HG03521 (cell line): ENCODE measurements around the gene TMEM165.
A peak's percentile ranks its signal among the peaks of the same experiment; 100 is the strongest.

Source experiments
- ATAC-seq: cut with Tn5 transposase; IDR thresholded peaks from one replicate; pipeline ENCODE4 v1.9.1; 2021; ENCODE audit warnings: mild to moderate bottlenecking, moderate library complexity; ENCODE audit not compliant: unreplicated experiment

TMEM165 gene

DNA sequence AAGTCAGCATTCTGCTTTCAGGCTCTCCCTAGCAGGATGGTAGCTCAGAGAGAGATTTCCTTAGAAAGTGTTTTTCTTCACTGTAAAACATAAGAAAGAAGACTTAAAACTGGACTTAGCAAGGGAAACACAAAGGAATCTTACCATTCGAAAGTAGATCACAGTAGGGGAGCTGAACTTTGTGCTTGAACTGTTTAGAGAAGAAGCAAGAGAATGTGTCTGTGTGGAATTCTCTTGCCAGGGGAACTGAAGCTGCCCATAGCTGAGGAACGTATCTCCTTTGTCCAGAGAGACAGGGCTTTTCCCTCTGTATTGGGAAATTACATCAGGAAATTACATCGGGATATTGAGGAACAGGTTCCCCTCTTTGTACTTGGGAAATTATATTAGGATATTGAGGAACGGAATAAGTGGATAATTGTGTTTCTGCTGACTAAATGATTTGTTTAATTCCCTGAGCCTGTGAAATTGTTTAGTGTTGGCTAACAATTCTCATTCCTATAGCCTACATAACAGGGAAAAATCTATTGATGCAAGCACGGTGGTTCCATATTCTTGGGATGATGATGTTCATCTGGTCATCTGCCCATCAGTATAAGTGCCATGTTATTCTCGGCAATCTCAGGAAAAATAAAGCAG, 28.6 kb upstream of the TMEM165 start:
- no peak for ATAC-seq

DNA sequence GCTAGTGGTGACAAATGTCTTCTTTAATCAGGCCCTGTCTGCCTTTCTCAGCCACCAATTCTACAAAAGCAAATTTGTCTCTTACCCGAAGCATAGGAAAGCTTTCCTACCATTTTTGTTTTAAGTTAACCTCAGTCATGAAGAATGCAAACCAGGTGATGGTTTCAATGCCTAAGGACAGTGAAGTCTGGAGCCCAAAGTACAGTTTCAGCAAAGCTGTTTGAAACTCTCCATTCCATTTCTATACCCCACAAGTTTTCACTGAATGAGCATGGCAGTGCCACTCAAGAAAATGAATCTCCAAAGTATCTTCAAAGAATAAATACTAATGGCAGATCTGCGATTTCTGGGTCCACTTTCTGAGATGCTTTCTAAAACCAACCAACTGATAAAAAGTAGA, 25.8 kb upstream of the TMEM165 start:
- ATAC-seq = no peak

DNA sequence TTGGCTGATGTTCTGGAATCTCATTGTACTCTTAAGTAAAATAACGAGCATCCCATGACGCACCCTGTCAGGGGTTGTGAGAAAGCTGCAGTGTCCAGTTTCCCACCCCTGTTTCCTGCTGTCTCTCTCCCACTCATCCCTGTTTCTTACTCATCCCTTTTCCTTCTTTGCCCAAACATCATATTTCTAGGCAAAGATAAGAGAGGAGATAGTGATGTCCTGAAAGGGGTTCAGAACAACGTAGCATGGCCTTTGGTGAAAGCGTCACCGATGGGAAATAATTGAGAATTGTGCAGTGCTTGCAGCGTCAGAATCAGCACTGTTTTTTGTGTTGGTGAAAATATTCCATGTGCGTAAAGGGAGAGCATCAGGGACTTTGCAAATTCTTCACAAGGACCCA, 23.5 kb upstream of the TMEM165 start:
- ATAC-seq = no peak

DNA sequence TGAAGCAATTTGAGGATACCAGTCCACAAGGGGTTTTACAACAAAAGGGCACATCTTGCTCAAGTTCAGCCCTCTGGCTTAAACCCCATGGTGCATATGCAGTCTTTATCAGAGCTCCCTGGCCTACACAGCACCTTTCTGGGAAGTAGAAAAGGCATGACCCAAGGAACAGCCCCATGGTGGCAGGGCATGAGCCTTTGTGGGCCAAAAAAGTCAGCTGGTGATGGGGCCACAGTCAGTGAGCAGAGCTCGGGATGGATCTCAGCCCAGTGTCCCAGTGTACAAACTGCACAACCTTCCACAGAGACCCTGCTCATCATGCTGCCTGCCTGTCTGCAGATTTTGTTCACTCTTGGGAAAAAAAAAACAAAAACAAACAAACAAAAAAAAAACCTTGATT, 22.3 kb upstream of the TMEM165 start:
- ATAC-seq = no peak

DNA sequence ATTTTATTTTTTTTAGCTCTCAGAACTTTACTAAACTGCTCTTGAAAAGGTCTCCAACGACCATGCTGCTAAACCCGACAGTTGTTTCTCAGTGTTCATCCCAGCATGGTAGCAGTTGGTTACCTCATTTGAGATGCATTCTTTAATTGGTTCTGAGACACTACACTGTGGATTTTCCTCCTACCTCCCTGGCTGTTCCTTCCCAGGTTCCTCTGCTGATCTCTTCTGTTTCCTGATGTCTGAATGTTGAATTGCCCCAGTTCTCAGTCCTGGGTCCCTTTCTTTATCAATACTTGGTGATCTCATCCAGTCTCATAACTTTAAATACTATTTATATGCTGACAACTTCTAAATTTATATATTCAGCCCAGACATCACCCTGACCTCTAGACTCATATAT, 19.1 kb upstream of the TMEM165 start:
- no peak for ATAC-seq

DNA sequence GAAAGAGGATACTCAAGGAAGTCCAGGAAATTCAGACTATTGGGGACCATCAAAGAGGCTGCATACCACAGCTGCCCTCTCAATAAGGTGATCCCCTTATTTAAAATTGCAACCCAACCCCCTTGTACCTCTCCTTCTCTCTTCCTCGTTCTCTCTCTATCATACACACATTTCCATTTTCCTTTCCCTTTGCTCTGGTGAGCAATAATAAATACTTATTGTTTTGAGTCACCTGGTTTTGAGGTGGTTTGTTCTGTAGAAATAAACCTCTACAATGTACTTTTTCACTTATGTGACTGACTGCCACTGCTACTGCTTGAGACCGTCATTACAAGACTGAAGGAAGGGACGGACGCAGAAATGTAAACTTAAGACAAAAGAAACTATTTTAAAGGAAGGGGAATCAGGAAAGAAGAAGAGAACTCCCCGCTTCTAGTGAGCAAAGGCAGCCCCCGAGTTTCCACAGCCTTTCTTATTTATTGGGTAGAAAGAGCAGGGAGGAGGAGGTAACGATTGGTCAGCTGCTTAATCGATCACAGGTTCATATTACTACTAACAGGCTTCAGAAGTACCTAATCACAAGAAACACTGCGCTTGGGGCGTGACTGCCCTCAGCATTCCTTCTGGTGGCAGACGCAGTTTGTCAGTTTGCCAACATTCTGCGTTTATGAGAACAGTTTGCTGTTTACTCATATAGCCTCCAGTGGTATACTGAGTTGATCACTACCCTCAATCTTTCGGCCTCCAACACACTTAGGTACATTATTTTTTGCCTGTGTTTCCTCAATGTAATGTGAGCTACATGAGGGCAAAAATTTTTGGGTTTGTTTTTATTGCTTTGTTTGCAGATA, 16.9 kb upstream of the TMEM165 start:
- ATAC-seq = no peak

DNA sequence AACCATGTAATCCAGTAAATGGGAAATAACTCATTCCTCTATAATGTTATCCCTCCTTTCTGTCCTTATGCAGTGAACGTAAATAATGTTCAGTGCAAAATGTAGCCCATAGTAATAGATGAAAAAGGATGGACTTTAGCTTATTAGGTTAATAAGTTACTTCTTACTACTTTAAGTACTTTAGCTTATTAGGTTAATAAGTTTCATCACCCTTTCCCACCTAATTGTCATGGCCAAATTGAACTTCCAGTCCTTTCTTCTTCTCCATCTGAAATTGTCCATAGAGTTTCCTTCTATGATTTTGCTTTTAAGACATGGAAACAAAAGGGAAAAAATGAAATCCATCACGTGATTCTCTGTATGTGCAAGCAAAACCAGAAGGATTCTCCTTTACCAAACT, 15.2 kb upstream of the TMEM165 start:
- no peak for ATAC-seq

DNA sequence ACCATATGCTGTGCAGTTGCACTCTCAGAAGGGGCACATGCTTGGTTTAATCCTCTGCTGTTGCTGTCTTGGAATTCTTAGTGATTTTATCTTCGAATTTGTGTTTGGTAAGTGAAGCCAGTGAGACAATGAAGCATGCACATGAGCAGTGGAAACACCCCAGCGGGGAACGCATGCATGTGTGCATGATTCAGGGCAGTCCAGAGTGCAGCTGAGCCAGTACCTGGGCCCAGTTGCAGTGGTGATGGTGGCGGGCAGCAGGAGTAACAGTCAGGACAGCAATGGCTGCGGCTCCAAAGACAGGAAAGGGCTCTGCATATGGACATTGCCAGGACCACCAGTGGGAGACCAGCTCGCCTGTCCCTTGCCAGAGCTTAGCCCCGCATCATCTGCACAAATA, 14.3 kb upstream of the TMEM165 start:
- ATAC-seq = no peak

DNA sequence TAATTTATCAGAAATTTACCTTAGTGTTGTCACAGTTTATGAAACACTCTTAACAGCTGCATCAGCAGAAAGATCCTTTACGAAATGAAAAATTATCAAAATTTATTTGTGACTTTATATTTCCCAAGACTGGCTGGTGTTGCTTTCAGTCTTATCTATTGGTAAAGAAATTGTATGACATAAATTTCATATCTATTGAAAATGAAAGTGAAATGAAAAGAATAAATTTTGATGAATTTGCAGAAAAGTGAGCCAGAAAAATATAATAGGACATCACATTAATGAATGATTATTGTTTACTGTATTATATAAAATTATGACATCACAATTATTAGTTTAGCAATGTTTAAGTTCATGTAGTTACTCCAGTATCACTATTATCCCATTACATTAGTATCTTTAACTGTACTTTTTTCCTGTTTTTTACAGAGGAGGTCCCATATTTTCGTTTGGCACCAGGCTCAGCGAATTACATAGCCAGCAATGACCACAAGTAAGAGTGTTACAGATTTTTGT, 13.2 kb upstream of the TMEM165 start:
- ATAC-seq = no peak

DNA sequence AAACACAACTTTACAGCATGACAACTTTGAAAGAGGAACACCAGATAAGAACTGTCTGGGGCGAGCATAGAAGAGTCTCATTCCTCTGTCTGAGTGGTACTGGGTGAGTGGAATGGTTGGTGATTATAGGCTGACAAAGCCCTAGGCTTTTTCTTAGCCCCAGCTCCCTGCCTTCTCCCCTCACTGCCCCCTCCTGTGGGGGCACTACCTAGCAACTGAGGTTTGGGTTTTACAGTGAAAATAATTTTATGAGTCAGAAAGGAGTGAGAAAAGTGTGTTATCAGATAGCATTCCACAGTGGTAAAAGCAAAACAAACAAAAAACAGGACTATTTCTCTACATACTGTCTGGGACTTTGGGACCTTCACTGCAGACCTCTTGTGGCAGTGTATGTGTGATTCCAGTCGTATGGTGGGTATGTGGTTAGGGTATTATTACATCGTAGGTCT, 10.5 kb upstream of the TMEM165 start:
- no peak for ATAC-seq

DNA sequence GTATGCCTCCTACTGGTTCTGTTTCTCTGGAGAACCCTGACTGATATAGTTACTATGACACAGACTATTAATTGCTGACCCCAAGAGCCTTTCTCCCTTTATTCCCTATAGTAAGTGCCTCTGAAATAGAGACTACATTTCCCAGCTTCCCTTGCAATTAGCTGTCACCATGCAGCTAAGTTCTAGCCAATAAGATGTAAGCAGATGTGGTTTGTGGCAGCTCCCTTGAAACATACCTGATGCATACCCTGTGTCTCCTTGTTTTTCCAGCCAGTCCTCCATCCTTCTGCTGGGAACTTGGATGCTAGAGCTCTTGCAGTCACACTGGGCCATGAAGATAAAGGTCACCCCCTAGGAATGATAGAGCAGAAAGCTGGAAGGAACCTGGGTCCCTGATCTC, 9.7 kb upstream of the TMEM165 start:
- ATAC-seq = peak; percentile 69

DNA sequence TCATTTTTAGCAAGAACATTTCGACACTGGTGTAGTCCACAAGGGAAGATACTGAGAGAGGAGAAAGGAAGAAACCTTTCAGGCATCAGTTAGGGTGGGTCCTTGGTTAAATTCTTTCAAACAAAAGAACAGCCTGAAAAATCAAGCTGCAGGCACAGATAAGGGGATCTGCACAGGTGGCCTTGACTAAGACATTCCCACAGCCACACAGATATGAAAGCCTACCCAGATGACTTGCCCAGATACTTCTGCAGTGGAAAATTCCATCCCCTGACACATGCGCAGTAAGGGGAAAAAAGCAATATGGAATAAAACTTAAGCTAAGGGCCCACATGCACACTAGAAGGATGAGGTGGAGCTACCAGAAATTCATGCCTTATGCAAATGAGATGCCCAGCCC, 8.9 kb upstream of the TMEM165 start:
- no peak for ATAC-seq

DNA sequence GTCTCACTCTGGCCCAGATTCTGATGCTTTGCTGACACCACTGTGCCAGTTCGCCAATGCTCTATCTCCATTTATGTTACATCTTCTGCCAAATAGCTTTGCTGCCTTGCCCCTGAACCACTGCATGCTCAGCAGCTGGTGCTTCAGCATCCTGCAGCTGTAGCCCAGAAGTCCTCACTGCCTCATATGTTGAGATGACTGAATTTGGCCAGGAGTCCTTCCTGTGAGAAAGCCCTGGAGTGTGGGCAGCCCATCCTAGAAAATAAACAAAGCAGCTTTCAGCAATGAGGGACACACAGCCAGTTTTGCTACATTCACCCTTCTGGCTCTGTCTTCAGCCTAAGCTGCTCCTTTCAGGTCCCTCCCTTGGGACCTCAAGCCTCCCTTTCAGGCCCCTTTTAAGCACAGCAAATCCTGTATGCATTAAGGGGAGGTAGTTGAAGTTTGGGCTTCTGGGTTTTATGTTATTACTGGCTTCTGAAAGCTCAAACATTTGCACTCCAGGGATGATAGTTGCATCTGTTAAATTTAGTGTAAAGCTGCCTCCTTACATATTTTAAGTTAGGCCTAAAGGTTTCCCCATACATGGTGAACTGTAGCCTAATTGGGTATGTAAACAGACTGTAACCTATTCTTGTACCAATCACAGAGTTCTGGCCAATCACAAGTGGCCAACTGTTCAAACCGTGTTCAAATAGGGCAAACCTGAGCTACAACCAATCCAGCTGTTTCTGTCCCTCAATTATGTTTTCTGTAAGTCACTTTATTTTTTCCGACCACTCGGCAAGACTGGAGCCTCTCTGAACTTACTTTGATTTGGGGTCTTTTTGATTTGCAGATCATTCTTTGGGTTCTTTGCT, 2.1 kb upstream of the TMEM165 start:
- no peak for ATAC-seq

DNA sequence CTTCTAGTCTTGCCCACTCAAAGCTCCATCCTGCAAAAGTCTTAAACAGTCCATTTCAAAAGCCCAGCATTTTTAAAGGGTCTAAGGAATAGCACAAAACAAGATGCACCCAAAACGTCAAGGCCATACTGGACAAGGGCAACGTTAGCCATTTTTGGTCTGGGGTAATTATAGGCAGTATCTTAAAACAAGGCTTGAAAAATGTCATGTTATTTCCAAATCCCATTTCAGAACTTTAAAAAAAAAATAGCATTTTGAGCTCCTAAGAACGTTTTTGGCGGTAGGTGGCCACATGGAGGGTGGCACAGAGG, 584 bp upstream of the TMEM165 start:
- ATAC-seq = no peak

DNA sequence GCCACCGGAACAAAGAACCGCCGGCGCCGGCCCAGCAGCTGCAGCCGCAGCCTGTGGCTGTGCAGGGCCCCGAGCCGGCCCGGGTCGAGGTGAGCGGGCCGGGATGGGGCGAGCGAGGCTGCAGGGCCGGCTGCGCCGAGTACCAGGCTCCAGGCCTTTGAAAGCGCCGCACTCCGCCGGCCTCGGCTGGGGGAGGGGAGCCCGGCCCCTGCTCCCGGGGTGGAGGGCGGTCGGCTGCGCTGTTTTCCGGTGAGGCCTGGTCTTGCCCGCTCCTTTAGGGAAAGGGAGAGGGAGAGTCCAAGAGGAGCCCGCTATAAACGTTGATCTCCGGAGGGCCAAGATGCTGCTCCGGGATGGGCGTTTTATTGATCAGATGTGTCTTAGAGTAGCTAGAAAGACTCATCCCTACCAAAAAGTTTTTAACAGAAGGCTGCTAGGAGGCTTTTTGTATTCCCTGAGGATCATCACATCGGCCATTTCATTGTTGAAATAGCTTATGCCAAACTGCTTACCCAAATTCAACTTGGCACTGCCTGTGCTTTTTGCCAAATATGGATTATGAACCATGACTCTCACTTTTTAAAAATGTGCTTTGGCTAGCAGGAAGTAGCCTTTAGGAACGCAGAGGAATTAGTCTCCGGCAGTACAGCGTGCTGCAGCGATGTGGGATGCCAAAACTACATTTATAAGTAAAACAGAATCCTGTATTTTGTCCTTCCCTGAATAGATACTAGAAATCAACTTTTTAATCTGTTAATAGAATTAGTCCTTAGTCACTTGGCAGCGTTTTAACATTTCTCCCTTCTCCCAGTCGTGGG, 760 bp downstream of the TMEM165 start:
- peak; percentile 25 for ATAC-seq

DNA sequence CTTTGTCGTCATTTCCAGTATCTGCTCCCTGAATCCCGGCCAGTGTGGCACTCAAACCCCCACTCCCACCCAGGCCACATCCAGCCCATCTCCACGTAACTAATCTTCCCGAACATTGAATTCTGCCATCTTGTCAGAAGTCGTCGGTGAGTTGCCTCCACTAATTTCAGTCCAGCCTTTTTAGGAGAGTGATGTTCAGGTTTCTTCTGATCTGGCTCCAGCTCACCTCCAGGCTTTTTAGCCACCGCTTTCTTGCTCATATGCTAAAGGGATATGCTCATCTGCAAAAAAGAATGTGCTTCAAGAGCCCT, 1.3 kb downstream of the TMEM165 start:
- ATAC-seq = no peak

DNA sequence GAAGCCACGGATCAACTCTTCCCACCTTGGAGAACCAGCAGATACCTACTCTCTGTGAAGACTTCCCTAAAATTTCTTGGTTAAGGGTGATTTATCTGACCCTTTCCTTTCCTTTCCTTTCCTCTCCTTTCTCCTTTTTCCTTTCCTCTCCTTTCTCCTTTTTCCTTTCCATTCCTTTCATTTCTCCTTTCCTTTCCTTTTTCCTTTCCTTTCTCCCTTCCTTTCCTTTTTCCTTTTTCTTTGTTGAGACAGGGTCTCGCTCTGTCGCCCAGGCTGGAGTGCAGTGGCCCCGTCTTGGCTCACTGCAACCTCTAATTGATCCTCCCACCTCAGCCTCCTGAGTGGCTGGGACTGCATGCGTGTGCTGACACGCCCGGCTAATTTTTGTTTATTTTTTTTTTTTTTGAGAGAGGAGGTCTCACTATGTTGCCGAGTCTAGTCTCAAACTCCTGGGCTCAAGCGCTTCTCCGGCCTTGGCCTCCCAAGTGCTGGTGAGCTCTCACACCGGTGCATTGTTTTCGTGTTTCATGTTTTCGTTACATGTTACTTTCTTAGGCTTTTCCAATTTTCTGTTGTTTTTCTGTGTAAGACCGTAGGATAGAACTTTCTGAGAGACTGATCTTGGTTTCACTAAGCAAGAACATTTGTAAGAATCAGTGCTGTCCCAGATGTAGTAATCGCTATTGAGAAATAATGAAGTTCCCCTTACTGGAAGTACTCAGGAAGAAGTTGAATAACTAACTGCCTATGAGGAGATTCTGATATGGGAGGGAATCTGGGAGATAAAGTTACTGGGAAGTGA, 2.0 kb downstream of the TMEM165 start:
- ATAC-seq = no peak

DNA sequence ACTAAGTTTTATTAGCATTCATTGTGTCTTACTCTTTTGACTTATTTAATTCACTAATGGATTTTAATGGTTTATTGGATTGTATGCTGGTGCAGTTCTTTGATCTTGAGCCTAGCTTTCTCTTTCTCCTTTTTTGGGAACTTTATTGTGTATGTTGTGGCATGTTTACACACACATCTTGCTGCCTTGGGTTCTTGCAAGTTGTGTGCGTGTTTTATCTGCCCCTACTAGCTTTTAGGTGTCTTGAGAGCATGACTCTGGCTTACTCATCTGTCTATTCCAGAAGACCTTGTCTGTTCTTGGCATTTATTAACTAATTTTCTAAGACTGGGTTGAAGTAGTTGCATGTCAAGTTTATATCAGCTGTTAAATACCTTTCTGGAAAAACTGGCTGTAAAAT, 2.7 kb downstream of the TMEM165 start:
- no peak for ATAC-seq

DNA sequence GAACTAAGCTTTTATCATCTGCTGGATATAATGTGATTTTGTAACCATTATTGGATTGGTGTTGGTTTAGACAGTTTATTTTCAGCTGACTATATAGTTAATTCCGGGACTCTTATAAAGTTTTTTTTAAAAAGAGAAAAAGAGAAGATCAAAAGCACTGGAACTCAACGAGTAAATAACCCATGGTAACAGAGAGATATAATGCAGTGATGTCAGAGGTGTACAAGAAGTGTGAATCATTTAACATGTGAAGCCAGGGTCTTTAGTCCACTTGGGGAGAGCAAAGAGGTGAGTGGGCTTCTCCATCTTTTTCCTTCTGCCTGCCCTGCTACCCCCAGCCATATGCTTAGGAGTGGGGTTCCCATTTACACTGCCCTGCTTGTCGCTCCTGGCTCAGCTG, 3.2 kb downstream of the TMEM165 start:
- no peak for ATAC-seq

DNA sequence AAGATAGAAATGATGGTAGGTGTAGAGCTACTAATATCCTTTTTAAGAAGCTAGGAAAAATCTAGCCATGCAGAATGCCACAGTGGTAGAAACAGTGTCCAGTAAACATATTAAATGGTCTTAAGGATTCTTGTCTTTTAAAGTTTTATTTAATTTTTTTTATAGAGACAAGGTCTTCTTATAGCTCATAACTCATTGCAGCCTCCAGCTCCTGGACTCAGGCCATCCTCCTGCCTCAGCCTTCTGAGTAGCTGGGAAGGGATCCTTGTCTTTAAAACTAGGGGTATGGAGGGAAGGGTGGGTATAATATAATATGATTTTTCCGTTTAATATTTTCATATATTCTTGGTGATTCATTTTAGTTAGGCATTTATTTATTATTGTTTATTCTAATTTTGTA, 3.8 kb downstream of the TMEM165 start:
- ATAC-seq = no peak
